CD4-positive, alpha-beta T cell treated with Interleukin-15 for 4 hours (primary cell): ENCODE data around the gene CASQ1.

ENCODE experiments used
- DNase-seq: peaks from one replicate; pipeline ENCODE4 v3.0.0-alpha.2; 2020; ENCODE audit warnings: low spot score

Gene CASQ1

DNA sequence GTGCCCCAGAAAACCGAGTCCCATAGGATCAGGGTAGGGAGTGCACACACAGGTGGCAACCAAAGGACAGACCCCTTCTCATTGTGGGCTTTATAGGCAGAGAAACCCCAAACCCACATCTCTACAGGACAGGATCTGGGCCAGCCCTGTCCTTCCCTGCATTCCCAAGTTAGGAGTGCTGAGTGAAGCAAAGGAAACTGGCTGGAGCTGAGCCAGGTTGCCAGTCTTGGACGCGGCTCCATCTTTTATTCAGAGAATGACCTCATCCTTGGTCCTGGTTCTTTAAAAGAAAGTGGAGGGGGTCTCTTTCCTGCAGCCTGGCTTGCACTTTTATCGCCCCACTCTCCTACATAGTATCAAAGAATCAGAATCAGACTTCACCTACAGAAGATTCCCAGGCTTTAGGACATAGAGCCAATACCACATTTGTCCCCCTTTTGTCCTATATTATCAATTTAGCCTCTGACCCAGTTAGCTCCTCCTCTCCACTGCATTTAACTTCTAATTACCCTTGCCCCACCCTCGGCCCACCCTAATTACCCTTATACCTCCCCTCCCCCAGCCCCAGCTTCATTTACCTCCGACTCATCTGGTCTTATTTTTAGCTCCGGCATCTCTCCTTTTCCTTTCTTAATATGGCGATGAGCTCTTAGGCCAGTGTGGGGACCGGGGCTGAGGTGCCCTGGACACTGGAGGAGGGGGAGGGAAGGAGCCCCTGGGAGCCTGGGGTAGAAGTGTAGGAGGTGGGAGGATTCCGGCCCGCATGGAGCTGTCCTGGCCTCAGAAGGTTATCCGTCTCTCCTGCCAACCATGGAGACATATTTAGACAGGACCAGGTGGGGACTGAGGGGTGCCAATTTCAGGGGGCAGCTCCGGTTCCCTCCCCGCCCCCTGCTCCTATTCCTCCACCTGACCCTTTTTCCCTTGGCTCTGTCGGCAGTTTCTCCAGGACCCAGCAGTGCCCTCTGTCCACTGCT is at the start of gene CASQ1:
CASQ1 (plus strand) TSS at position 927 of the 977 bp plus-strand sequence. CDS start 177 bp downstream, outside the sequence.
- no peak for DNase-seq

DNA sequence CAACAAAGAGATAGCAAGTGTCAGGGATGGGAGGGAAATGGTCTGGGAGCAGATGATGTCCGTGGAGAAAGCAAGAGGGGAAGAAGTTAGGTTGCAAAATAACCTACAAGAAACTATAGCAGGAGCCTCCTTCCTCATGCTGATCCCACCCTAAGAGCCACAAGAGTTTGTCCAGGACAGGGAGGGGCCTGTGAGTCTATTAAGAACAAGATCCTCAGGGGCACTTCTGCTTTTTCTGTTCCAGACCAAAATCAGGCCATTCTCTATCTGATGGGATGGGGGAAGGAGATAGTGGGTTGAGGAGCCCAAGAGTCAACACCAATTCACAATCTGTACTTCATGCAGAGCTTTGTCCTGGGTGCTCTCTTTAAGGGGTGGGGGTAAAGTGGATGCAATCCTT is 46.7 kb upstream of the CASQ1 start:
- DNase-seq: no peak

DNA sequence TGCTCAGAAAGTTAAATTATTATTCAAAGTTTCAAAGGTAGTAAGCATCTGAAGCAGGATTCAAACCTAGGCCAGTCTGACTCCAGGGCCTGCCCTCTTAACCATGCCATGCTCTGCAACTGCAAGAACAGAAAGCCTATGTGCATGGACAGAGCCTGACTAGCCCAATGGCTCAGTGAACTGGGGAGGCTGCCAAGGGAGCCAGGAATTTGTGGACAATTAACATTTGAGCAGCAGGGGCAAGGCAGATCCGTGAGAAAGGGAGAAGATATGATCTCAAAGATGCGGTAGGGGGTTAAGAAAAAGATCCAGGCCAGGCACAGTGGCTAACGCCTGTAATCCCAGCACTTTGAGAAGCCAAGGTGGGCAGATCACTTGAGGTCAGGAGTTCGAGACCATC is 45.5 kb upstream of the CASQ1 start:
- no peak for DNase-seq

DNA sequence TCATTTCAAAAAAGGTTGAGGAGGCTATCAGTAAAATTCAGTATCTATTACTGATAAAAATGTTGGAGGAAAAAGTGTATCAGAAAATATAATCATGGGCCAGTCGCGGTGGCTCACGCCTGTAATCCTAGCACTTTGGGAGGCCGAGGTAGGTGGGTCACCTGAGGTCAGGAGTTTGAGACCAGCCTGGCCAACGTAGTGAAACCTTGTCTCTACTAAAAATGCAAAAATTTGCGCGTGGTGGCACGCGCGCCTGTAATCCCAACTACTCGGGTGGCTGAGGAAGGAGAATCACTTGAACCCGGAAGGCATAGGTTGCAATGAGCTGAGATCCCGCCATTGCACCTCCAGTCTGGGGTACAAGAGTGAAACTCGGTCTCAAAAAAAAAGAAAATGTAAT is 44.3 kb upstream of the CASQ1 start:
- no peak for DNase-seq

- DNase-seq: no peak
Observed at GRCh38 chr1:160148121-160148520, 42.3 kb upstream of the CASQ1 start.

DNA sequence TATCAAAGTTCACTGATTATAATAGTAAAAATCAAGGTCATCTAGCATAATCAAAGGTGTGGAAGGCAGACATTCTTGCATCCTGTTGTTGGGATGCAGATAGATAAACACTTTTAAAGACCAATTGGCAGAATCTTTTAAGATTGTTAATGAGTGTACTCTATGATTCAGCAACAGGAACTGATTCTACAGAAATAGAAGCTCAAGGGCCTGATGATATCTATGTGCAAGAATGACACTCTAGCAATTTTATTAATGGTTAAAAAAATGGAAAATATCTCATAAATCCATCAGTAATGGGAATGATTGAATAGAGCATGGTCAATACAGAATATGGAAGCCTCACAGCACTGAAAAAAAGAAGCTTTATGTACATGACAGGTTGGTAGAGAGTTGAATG is 41.1 kb upstream of the CASQ1 start:
- DNase-seq: no peak

- no peak for DNase-seq
Observed at GRCh38 chr1:160149716-160150115, 40.7 kb upstream of the CASQ1 start.

- no peak for DNase-seq
Observed at GRCh38 chr1:160151303-160151702, 39.1 kb upstream of the CASQ1 start, which contains the start of gene ATP1A4. TSS of gene ATP1A4 (plus strand) at chr1:160151603. CDS start at chr1:160152041, 438 bp downstream.

DNA sequence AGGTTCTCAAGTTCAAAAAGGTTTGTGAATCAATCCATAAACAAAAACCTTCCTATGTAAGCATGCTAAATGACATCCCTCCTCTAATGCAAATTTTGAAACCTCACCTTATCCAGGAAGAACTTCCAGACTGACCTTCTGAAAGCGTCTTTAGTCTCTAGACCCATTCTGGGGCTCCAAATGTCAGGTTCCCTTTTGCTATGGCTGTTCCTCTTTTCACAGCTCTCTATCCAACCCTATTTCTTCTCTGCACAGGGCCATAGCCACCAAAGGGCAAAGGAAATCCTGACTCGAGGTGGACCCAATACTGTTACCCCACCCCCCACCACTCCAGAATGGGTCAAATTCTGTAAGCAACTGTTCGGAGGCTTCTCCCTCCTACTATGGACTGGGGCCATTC is 35.6 kb upstream of the CASQ1 start:
- no peak for DNase-seq

GRCh38 chr1:160156361-160156760 is 34.0 kb upstream of the CASQ1 start:
- no peak for DNase-seq

- no peak for DNase-seq
Observed at GRCh38 chr1:160157174-160157573, 33.2 kb upstream of the CASQ1 start.

GRCh38 chr1:160158031-160158430 is 32.3 kb upstream of the CASQ1 start:
- DNase-seq: no peak

GRCh38 chr1:160158534-160158933 is 31.8 kb upstream of the CASQ1 start:
- DNase-seq: no peak

- no peak for DNase-seq
Observed at GRCh38 chr1:160159846-160160245, 30.5 kb upstream of the CASQ1 start.

- no peak for DNase-seq
Observed at GRCh38 chr1:160161965-160162705, 28.2 kb upstream of the CASQ1 start.

DNA sequence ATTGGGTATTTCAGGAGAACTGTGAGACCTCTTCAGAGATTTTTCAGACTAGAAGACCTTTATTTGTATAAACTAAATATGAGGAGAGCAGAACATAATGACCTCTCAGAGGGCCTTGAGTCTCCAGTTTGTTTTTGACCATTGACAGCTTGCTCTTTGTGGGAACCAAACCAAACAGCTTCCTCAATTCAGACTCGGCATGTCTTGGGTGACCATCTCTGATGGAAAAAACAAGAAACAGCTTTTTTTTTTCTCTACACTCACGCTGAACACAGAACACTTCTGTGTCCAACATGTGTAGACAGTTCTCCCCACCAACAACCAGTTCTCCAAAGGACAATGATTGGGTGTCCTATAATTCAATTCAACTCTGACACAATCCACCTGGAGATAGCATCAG is 27.4 kb upstream of the CASQ1 start:
- no peak for DNase-seq

GRCh38 chr1:160163615-160164014 is 26.8 kb upstream of the CASQ1 start:
- DNase-seq: no peak

DNA sequence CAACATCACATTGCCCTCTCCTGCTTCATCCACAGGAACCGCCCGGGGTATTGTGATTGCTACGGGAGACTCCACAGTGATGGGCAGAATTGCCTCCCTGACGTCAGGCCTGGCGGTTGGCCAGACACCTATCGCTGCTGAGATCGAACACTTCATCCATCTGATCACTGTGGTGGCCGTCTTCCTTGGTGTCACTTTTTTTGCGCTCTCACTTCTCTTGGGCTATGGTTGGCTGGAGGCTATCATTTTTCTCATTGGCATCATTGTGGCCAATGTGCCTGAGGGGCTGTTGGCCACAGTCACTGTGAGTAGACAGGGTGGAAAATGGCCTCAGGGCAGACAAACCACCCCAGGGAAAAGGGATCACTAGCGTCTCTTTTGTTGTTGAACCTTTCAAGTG is 26.3 kb upstream of the CASQ1 start:
- DNase-seq: no peak

DNA sequence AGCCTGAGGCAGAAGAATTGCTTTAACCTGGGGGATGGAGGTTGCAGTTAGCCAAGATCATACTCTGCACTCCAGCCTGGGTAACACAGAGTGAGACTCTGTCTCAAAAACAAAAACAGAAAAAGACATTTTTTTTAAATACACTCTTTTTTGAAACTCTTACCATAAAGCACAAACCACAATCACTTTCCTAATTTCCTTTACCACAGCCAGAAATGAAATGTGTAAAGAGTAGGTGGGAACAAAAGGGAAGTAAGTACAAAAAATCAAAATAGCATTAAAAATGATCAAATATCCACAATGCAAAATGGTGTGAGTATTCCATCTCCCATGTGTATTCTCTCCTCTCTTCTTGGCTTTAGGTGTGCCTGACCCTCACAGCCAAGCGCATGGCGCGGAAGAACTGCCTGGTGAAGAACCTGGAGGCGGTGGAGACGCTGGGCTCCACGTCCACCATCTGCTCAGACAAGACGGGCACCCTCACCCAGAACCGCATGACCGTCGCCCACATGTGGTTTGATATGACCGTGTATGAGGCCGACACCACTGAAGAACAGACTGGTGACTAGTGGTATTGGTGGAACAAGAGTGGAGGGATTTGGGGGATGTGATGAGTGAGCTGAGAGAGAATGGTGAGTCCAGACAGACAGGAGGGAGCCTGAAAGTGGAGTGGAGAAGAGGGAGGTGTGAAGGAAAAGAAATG is 24.1 kb upstream of the CASQ1 start:
- DNase-seq: no peak

DNA sequence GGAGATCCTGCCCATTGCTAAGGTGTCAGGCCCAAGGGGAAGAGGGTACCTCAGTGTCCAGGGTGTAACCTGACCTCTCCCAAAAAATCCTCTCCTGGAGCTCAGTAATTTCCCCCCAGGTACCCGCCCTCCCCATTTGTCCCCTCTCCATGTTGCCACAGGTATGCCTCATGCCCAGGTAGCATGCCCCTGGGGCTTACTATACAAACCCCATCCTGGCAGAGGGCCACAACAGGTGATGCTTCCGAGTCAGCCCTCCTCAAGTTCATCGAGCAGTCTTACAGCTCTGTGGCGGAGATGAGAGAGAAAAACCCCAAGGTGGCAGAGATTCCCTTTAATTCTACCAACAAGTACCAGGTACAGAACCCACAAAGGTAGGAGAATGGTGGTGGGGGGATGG is 23.3 kb upstream of the CASQ1 start:
- DNase-seq: no peak

GRCh38 chr1:160167580-160167979 is 22.8 kb upstream of the CASQ1 start:
- DNase-seq: no peak

GRCh38 chr1:160168016-160168415 is 22.4 kb upstream of the CASQ1 start:
- no peak for DNase-seq
